Peyer's patch (tissue), 4 donors: ENCODE measurements around the gene ETDB. TPM values are rescaled to one million over a fixed set of nuclear protein-coding genes. Genes with fewer than 3 reads are reported as not detected.

ENCODE experiments used
- DNase-seq, 3 donors: peaks; one replicate each; pipeline ENCODE4 v3.0.0-alpha.2; 2017 to 2019
- H3K27ac ChIP-seq, 4 donors: fragments of 200-600 bp; sonication (generic); one replicate each; pipeline ENCODE4 v1.5.1; 2016 to 2019
- H3K27me3 ChIP-seq, 2 donors: fragments of 200-600 bp; sonication (generic); one replicate each; pipeline ENCODE4 v1.5.1; 2019
- H3K36me3 ChIP-seq, 3 donors: fragments of 200-600 bp; sonication (generic); one replicate each; pipeline ENCODE4 v1.5.1; 2016 to 2019
- H3K4me1 ChIP-seq, 4 donors: fragments of 200-600 bp; sonication (generic); one replicate each; pipeline ENCODE4 v1.5.1; 2016 to 2019
- H3K4me3 ChIP-seq, 4 donors: fragments of 200-600 bp; sonication (generic); 1 replicate in 3 of 4; 2 replicates in 1 of 4; pipeline ENCODE4 v1.5.1; 2016 to 2019; ENCODE audit warnings: mild to moderate bottlenecking in 1 of 4
- H3K9me3 ChIP-seq, 4 donors: fragments of 200-600 bp; sonication (generic); one replicate each; pipeline ENCODE4 v1.5.1; 2016 to 2019; ENCODE audit warnings: mild to moderate bottlenecking in 1 of 4
- CTCF ChIP-seq, 6 experiments: fragments of 450-650 bp in 4 of 6; fragments of 200-600 bp in 2 of 6; sonication (generic) in 1 of 6; IDR thresholded peaks; one replicate each; pipeline ENCODE4 v1.5.1; 2017 to 2019; ENCODE audit warnings: antibody characterized with exemption in 6 of 6, mild to moderate bottlenecking in 3 of 6, moderate library complexity in 1 of 6
- POLR2A ChIP-seq, 2 donors: fragments of 450-650 bp; IDR thresholded peaks; one replicate each; pipeline ENCODE4 v1.5.1; 2017; ENCODE audit warnings: antibody characterized with exemption in 2 of 2, mild to moderate bottlenecking in 2 of 2, moderate library complexity in 2 of 2
- total RNA-seq, 4 donors: library from RNA; depleted of rRNA; stranded (reverse); fragments of >200 nt; gene quantifications; one replicate each; pipeline ENCODE4 v1.1.0, GENCODE V29; 2016

Gene ETDB
- total RNA-seq, 4 donors from 2014 or later, result not detected

DNA sequence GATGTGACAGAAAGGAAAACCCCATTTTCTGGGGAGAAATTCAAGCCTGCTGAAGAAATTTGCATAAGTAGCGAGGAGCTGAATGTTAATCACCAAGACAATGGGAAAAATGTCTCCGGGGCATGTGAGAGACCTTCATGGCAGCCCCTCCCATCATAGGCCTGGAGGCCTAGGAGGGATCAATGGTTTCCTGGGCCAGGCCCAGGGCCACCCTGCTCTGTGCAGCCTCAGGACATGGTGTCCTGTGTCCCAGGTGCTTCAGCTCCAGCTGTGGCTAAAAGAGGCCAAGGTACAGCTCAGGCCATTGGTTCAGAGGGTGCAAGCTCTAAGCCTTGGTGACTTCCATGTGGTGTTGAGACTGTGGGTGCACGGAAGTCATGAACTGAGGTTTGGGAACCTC lies 31.2 kb downstream of the ETDB start:
- no peak for DNase-seq
- Histone ChIP-seq H3K4me1 (no peaks in the 10 kb centered on the region), H3K4me3 (no peak overlapping the region), H3K9me3 (no peaks in the 10 kb centered on the region), H3K27ac (no peak overlapping the region), H3K36me3 (no peaks in the 10 kb centered on the region), H3K27me3 (no peaks in the 10 kb centered on the region)
- no peak for TF ChIP-seq CTCF (IDR thresholded peaks at IDR 0.05)
- TF ChIP-seq POLR2A (IDR thresholded peaks at IDR 0.05), result no peak

GRCh38 chrX:135087867-135088266 lies 32.5 kb downstream of the ETDB start:
- Histone ChIP-seq H3K27ac (no peak overlapping the region), H3K27me3 (no peaks in the 10 kb centered on the region)

GRCh38 chrX:135086197-135086854 lies 34.0 kb downstream of the ETDB start:
- no peak overlapping the region for H3K27ac ChIP-seq
- H3K36me3 ChIP-seq, result no peaks in the 10 kb centered on the region
- H3K4me3 ChIP-seq, result no peak overlapping the region
- DNase-seq, result peak in 1 of 3 donors; percentile 63
- no peaks in the 10 kb centered on the region for H3K9me3 ChIP-seq
- TF ChIP-seq POLR2A (IDR thresholded peaks at IDR 0.05) (no peak), CTCF (IDR thresholded peaks at IDR 0.05) (peak in 5 of 6 experiments; percentile 43 to 65 (median 50))
- no peaks in the 10 kb centered on the region for H3K27me3 ChIP-seq
- H3K4me1 ChIP-seq, result no peaks in the 10 kb centered on the region

More at GRCh38 chrX:135087867-135088266, 32.5 kb downstream of the ETDB start:
- no peaks in the 10 kb centered on the region for H3K36me3 ChIP-seq
- H3K9me3 ChIP-seq, result no peaks in the 10 kb centered on the region
- H3K4me3 ChIP-seq, result no peak overlapping the region
- DNase-seq, result no peak
- TF ChIP-seq CTCF (IDR thresholded peaks at IDR 0.05) (no peak), POLR2A (IDR thresholded peaks at IDR 0.05) (no peak)
- H3K4me1 ChIP-seq, result no peaks in the 10 kb centered on the region

GRCh38 chrX:135081693-135082404 lies 38.5 kb downstream of the ETDB start:
- TF ChIP-seq CTCF (IDR thresholded peaks at IDR 0.05), result no peak
- TF ChIP-seq POLR2A (IDR thresholded peaks at IDR 0.05), result no peak
- H3K36me3 ChIP-seq, result no peaks in the 10 kb centered on the region
- no peaks in the 10 kb centered on the region for H3K4me1 ChIP-seq
- H3K27ac ChIP-seq, result no peak overlapping the region
- H3K9me3 ChIP-seq, result no peaks in the 10 kb centered on the region
- no peak for DNase-seq
- H3K27me3 ChIP-seq, result no peaks in the 10 kb centered on the region
- no peak overlapping the region for H3K4me3 ChIP-seq

Other genes with a start within 250 kb of the ETDB start
- gene MOSPD1, start 205.3 kb downstream of the ETDB start, total RNA-seq, result 1 to 10 TPM; 1.7 to 4.0 (median 2.9) TPM
- gene SMIM10, start 129.5 kb downstream of the ETDB start, total RNA-seq, result 1 to 10 TPM in 2 of 4 donors, not detected in 2; 2.4 to 4.1 TPM
- gene RTL8B, start 98.0 kb downstream of the ETDB start, total RNA-seq, result 1 to 10 TPM in 1 of 4 donors, under 1 TPM in 1, not detected in 2; 0.40 to 1.5 TPM
- 10 to 100 TPM; 23.8 to 65.2 (median 30.4) TPM for gene RTL8C, start 88.2 kb downstream of the ETDB start, total RNA-seq
- 10 to 100 TPM in 3 of 4 donors, 1 to 10 TPM in 1; 9.1 to 27.9 (median 19.5) TPM for gene RTL8A, start 68.4 kb downstream of the ETDB start, total RNA-seq
- 1 to 10 TPM in 2 of 4 donors, under 1 TPM in 2; 0.54 to 1.7 (median 0.86) TPM for gene SMIM10L2B, start 21.8 kb downstream of the ETDB start, total RNA-seq
- gene CT55, start 50.9 kb upstream of the ETDB start, total RNA-seq, result not detected
- gene ETDA, start 131.5 kb upstream of the ETDB start, total RNA-seq, result not detected
- gene ETDC, start 189.0 kb upstream of the ETDB start, total RNA-seq, result not detected
- 10 to 100 TPM; 10.7 to 15.5 (median 13.2) TPM for gene ZNF75D, start 223.6 kb upstream of the ETDB start, total RNA-seq
- 1 to 10 TPM; 4.6 to 9.9 (median 5.9) TPM for gene ZNF449, start 224.3 kb upstream of the ETDB start, total RNA-seq